GM18507 (cell line): Measurements from ENCODE around the gene FOXI1.
"Not testable (repeated sequence)": the region's sequence is repeated elsewhere in the genome, so short reads cannot be mapped to it uniquely, and the experiment has no call there.

Source experiments
- DNase-seq: peaks from one replicate; pipeline ENCODE4 v3.0.0; 2011; ENCODE audit warnings: low read depth; ENCODE audit not compliant: insufficient read length; ENCODE audit errors: extremely low spot score
- FAIRE-seq: peaks from 2 replicates; lab custom pipeline; 2011; peaks lifted over from hg19 to GRCh38; lab: Jason Lieb, UNC

FOXI1 gene

DNA sequence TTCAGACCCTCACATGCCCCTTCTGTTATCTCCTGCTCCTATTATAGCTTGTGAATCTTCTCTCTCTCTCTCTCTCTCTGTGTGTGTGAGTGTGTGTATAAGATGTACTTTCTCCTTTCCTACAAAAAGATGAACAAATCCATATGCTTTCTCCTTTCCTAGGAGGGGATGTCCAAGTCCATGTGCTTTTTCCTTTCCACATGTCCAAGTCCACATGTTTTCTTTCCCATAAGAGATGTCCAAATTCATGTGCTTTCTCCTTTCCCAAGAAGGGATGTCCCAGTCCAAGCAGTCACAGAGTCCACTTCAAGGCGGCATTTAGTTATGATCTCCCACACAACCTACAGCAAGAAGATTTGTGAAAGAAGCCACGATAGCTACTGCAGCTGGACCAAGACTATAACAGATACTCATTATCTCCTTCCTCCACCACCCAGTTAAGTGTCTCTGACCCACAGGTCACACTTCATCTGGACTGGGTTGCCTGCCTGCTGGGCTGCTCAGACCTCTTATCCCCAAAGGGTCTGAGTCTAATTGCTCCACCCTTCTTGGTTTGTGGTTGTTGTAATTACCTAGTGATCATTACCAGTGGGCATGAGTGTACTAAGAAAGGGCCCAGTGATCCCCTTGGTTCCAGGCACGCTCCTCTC is 18.4 kb upstream of the FOXI1 start:
- DNase-seq: no peak
- no peak for FAIRE-seq

DNA sequence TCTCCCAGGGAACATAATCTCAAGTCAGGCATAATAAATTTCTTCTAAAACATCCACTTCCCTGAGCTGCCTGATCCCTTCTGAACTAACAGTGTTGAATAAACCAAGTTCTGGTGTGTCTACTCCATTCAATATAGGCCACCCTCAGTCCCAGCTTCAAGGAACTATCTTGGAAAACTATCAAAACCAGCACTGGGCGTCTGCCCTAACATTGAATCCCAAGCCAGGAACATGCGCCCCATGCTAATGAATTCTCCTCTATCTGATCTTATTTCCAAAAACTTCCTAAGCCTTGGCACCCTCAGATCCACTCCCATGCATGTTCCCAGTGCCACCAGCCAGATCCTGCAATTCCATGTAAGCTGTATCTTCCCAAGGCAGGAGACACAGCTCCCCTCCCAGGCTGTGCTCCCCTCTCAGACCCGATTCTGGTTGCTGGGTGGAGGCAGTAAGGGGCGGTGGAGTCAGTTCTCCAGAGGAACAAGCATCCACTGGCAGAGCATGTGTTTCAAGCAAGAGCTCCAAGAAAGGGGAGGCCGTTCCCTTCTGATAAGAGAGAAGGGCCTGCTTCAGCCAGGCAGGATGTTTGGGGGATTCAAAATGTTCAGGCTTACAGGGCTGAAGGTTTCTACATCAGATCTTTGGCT is 13.1 kb upstream of the FOXI1 start:
- FAIRE-seq: no peak
- DNase-seq: no peak

DNA sequence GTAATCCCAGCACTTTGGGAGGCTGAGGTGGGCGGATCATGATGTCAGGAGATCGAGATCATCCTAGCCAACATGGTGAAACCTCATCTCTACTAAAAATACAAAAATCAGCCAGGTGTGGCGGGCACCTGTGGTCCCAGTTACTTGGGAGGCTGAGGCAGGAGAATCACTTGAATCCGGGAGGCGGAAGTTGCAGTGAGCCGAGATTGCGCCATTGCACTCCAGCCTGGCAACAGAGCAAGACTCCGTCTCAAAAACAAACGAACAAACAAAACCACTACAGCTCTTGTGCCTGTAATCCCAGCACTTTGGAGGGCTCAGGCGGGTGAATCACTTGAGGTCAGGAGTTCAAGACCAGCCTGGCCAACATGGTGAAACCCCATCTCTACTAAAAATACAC is 11.4 kb upstream of the FOXI1 start:
- DNase-seq, FAIRE-seq: not testable (repeated sequence)

DNA sequence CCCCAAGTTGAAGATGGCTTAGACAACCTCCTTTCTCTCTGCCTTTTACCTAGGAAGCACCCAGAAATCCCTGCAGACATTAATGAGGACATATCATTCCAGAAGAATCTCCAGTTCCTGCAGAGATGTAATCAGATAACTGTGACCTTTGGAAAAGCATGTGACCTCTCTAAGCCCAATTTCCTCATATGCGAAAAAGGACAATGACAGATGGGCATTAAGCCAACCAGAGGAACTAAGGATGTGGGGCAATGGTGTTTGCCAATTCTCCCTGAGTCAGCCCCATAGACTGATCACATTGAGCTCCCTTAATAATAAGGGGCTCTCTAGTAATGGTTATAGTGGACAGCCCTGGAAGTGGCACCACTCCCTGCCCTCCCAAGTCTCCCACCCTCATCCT is 10.1 kb upstream of the FOXI1 start:
- no peak for FAIRE-seq

DNA sequence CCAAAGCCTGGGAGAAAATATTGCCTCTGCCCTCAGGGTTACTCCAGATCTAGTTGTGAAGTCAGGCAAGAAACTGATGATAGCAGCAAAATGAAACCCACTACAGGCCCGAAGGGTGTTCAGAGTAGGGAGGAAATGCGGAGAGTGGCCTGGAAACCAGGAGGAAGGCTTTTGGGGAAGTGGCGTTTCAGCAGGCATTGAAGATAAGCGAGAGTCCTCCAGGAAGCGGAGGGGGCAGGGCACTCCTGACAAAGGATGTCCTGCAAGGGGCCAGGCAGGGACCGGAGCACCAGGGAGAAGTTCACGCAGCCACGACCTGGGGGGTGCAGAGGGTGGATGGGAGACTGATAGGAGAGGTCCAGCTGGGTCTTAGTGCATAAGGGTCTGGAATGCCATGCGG is 7.8 kb upstream of the FOXI1 start:
- no peak for DNase-seq

More for the DNA sequence above, 10.1 kb upstream of the FOXI1 start:
- DNase-seq: no peak

DNA sequence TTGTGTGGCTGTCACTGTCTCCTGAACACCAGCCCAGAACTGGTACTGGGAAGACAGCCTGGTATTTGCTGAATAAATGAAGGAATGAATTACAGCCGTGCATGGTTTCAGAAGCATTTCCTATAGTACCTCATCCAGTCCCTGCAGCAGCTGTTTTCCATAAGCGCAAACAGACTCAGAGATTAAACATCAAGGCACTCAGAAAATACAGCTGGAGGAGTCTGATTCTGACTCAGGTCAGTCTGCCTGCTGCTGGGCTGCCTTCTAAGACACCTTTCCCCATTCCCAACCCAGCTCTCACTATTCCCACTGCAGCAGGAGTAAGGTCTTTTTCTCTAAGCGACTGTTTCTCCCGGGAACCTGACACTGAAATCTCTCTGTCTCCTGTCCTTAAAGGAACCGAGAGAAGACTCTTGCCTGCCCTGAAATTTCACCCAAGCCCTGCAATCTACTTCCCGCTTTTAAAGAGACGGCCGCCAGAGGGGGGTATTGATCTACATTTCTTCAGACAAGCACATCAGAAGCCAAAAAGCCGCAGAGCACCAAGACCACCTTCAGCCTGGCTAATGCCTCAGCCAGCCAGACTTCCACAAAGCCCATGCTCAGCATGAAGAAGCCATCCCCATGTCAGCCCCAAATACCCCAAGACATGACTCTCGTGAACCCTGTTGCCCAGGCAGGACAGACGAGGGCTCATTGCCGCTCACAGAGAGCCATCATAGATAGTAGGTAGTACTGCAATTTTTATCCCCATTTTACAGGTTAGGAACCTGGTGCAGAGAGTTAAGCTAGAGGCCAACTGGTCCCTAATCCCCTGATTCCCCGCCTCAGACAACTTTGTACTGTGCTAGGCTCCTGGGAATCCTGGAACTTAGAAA is 5.4 kb upstream of the FOXI1 start:
- DNase-seq (peak; percentile 38), FAIRE-seq (peak; percentile 80)

More for the DNA sequence above, 7.8 kb upstream of the FOXI1 start:
- no peak for FAIRE-seq

DNA sequence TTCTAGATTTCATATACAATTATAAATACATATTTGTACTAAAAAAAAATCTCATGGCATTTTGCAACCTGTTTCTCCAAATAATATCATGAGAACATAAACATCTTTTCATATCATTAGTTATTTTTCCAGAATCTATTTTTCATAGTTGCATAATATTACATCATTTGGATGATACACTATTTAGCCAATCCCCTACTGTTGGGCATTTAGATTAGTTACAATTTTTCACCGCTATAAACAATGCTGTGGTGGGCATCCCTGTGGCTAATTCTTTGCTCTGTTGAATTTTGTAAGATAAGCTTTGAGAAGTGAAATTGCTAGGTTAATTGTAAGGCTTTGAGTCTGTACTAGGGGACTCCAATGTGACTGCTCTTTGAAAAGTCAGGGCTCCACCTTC is 2.2 kb upstream of the FOXI1 start:
- no peak for DNase-seq
- FAIRE-seq: no peak

DNA sequence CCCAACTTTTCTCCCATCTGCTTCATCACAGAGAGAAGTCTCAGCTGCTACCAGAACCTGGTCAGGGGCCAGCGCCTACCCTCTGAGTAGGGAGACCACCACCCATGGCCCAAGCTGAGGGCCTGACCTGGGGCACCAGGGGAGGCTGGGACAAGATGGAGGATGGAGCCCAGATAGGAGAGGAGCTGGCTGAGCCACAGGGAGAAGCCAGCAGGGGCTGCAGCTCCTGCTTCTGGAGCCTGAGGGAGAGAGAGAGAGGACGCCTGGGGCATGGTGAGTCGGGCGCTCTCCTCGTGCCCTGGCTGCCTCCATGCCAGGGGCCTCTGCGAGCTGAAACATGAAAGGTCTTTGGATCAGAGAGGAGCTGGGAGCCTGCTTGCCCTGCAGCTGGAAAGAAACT is 1.4 kb upstream of the FOXI1 start:
- FAIRE-seq (no peak), DNase-seq (no peak)

DNA sequence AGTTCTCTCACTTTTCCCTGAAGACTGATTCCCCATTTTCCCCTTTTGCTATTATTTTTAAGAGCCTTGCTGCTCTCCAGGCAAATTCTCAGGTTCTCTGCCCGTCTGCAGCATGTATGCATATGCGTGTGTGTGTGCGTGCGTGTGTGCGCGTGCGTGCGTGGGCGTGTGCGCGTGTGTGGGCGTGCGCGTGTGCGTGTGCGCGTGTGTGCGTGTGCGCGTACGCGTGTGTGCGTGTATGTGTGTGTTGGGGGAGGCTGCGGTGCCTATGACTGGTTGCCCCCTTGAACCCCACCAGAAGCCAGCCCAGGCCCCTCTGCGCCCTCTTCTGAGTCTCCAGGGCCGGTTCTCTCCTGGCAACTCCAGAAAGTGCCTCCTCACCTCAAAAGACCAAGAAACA is 987 bp upstream of the FOXI1 start:
- FAIRE-seq: no peak
- DNase-seq: no peak

DNA sequence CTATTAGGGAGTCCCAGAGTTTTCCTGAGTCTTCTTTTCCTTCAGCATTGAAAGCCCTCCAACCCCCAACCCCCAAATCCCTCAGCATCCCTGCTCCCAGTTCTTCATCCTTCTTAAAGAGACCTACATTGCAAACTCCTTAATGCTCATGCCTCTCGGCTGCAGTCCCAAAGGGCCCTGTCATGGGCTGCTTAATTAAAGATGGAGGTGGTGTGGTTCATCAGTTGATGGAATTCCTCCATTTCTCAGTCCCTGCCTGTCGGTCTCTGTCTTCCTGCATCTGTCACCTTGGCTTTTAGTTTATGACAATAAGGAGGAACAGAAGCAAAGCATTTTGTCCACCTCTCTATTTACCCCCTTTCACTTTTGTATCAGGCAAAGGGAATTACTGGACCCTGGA is 2.0 kb downstream of the FOXI1 start:
- no peak for FAIRE-seq
- no peak for DNase-seq

DNA sequence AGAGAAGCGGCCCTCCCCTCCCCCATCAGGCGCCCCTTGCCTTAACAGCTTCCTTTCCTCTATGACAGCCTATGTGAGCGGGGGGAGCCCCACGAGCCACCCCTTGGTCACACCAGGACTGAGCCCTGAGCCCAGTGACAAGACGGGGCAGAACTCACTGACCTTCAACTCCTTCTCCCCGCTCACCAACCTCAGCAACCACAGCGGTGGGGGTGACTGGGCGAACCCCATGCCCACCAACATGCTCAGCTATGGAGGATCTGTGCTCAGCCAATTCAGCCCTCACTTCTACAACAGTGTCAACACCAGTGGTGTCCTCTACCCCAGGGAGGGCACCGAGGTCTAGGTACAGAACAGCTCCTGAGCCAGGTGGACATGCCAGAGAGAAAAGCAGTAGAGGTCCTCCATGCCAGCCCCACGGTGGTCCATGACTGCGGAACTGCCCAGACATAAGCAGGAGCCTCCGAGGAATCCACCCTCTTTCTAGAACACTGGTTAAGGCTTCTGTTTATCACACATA is 2.6 kb downstream of the FOXI1 start:
- DNase-seq (no peak), FAIRE-seq (no peak)

DNA sequence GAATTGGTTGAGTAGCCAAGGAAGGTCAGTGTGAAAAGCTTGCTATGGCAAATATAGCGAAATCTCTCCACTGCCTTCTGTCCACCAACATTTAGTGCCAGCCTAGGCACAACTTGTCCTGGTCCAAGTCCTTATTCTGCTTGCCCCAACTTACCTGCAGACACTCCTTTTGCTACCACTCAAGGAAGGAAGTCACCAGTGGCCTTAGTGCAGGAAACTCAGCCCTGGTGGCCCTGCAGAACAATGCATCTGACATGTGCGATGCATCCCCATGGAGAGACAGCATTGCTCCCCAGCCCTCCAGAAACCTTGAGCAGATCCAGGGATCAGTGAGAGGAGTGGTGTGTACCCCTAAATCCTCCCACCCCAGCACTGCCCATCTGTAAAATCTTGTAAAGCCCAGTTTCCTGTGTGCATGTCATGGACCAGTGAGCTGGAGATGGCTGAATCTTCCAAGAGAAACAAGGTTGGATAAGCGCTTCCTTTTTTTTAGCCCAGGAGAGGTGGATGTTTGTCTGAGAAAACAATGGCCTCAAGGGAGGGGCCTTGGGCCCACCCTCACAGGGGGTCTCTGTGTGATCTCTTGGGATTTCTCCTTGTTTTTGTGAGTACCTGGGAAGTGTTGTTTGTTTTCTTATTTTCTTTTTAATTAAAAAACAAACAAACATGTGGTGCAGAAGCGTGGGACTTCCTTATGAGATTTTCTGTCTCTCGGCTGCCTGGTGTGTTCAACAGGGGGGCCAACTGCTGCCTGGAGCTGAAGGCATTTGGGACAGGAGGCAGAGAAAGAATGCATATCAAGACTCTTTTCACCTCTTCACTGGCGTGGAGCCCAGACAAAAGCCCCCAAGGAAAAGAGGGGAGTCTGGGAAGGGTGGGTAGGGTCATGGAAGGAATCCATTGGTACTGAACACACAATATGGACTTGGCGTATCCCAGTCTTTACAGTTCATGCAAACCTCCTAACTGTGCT is 3.6 kb downstream of the FOXI1 start:
- DNase-seq (no peak), FAIRE-seq (no peak)

DNA sequence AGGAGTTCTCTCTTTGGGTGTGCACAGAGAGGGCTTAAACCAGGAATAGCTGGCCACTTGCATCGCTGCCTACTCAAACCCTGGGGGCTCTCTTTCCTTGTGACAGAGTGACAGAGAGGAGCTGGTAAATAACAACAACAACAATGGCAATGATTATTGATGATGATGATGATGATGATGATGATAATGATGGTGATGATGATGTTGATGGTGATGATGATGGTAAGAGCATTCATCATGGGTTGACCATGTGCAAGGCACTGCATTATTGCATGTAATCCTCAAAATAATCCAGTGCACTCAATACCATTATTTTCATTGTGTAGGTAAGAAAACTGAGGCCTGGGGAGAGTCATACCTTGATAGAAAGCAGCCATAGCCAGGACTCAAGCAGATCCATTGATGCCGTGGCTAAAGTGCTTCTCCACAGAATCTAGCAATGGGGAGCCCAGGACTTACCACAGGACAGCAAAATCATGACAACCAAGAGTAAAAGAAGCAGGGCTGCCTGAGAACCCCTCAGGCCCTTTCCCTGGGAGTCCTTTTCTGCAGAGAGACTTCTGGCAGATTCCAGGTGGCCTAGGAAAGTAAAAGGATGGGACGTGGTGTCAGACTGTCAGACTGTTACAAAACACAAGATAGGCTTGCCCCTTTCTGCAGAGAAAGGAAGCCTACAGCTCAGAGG is 4.8 kb downstream of the FOXI1 start:
- no peak for FAIRE-seq

DNA sequence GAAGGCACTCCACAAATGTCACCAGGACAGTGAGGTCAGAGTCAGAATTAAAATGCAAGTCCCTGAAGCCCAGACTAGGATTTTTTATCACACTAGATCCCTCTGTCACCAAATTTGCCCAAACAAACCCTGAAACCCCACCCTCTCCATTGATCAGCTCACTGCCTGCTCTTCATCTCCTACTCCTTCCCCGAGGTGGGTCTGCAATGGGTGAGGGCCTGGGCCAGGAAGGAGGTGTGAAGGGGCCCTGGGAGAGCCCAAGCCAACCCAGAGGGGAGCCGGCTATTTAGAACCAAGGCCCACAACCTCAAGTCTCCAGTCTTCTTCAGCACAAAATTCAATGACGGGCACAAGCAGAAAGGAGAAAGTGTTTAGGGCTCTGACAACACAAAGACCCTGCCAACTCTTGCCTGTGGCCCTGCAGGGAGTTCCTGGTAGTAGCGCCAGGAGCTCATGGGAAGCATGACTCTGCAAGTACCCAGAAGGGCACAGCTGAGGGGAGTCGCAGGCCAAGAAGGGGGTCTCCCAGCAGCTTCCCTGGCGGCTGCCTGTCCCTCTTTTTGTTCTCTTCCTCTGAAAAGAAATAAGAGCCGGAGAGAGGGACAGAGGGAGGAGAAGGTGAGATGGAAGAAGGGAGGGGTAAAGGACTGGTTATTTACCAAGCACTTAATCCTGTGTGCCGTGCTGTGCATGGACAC is 5.5 kb downstream of the FOXI1 start:
- no peak for DNase-seq
- FAIRE-seq: no peak

More for the DNA sequence above, 4.8 kb downstream of the FOXI1 start:
- DNase-seq: no peak

DNA sequence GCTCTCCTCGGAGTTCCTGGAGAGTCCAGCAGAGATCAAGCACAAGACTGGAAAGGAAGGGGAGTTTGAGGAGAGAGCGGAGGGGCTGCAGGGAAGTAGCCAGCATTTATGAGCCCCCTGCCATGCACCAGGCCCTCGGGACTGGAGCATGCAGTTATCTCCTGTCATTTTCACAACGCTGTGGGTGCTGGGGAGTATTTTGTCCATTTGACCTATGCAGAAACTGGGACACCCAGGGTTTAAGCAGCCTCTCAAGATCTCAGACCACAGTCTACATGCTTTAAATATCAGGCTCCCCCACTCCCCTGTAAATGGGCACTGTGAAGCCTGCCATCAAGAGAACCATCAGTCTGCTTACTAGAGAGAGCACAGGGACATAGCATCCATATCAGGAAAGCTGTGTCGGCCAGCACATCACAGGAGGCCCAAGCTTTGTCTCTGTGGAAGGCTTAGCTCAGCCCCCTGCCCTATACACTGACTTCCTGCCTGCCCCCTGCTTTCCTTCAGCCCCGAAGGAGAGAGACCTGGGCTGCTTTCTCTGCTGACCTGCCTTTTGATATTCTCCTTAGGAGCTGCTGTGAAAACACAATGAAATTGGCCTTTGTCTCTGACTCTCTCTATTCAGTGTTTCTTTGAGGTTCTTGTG is 7.3 kb downstream of the FOXI1 start:
- no peak for FAIRE-seq
- DNase-seq: no peak

DNA sequence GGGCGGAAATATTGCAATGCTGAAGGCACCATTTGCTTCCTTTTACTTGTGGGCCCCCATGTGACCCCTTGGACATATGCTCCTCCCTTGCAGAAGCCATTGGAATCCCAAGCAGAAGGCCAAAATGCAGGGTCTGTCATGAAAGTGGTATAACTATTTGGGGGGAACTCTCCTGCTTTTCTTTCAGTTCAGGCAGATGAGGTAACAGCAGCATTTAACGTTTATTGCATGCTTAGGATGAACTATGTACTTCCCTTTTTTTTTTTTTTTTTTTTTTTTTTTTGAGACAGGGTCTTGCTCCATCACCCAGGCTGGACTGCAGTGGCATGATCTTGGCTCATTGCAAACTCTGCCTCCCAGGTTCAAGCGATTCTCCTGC is 7.8 kb downstream of the FOXI1 start:
- FAIRE-seq: no peak

DNA sequence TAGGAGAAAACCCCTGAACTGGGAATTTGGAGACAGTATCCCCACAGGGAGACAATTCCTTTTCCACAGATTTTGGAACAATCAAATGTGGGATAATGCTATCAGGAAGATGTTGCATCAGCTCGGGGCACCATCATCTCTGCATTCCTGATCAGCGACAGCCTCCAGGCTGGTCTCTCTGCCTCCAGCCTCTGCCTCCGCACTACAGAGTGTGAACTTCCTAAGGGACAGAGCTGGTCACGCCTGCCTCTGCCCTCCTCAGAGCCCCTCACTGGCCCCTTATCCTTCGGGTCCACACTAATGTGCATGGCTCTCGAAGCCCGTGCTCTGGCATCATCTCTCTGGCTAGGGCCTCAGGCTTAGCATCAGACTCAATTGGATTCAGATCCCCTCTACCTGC is 8.6 kb downstream of the FOXI1 start:
- FAIRE-seq (no peak), DNase-seq (no peak)

More for the DNA sequence above, 7.8 kb downstream of the FOXI1 start:
- no peak for DNase-seq

DNA sequence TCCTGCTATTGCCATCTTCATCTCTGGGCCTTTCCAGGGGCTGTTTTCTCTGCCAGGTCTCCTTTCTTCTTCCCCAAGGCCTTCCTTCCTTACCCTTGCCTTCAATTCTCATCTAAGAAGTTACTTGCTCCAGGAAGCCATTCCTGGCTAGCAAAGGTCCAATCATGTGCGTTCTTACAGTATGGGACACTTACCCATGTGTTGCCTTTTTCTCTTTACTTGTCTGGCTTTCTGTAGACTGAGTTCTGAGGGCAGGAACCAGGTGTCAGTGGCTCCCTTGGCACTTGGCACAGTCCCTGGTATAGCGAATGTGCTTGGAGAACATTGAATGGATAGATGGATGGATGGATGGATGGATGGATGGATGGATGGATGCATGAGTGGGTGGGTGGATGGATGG is 10.2 kb downstream of the FOXI1 start:
- FAIRE-seq: no peak
- no peak for DNase-seq
